Mesendoderm (in vitro differentiated cells): Measurements from ENCODE around the gene SLC13A3.

Source experiments
- DNase-seq: peaks from one replicate; pipeline ENCODE4 v3.0.0; 2013
- H2AK5ac ChIP-seq: 2 replicates; pipeline ENCODE4 v1.6.1; 2013; ENCODE audit warnings: low read length, inconsistent platforms
- H2BK120ac ChIP-seq: 2 replicates; pipeline ENCODE4 v1.6.1; 2013; ENCODE audit warnings: low read depth, mild to moderate bottlenecking, low read length, moderate library complexity, mixed read lengths
- H2BK15ac ChIP-seq: replicated peaks from 2 replicates; pipeline ENCODE4 v1.6.1; 2013; ENCODE audit warnings: low read depth, mild to moderate bottlenecking, moderate library complexity
- H2BK5ac ChIP-seq: 2 replicates; pipeline ENCODE4 v1.6.1; 2013; ENCODE audit warnings: low read length, inconsistent platforms
- H3K18ac ChIP-seq: 2 replicates; pipeline ENCODE4 v1.6.1; 2013; ENCODE audit warnings: mild to moderate bottlenecking, low read length, mixed read lengths
- H3K23ac ChIP-seq: one replicate; pipeline ENCODE4 v1.6.1; 2013; ENCODE audit warnings: low read length
- H3K27ac ChIP-seq: 2 replicates; pipeline ENCODE4 v1.5.1; 2013; ENCODE audit warnings: low read depth, mild to moderate bottlenecking, inconsistent platforms, low read length, moderate library complexity
- H3K27me3 ChIP-seq: 2 replicates; pipeline ENCODE4 v1.6.1; 2013; ENCODE audit warnings: low read length, control low read depth, mild to moderate bottlenecking, inconsistent platforms; ENCODE audit not compliant: insufficient read depth, poor library complexity
- H3K36me3 ChIP-seq: 2 replicates; pipeline ENCODE4 v1.6.1; 2013; ENCODE audit warnings: low read length, inconsistent platforms; ENCODE audit not compliant: control insufficient read depth, insufficient read depth
- H3K4ac ChIP-seq: one replicate; pipeline ENCODE4 v1.6.1; 2013; ENCODE audit warnings: low read depth, mild to moderate bottlenecking, low read length, moderate library complexity
- H3K4me1 ChIP-seq: 2 replicates; pipeline ENCODE4 v1.6.1; 2013; ENCODE audit warnings: low read depth, low read length, inconsistent platforms; ENCODE audit not compliant: control insufficient read depth
- H3K4me2 ChIP-seq: 2 replicates; pipeline ENCODE4 v1.6.1; 2013; ENCODE audit warnings: low read length
- H3K4me3 ChIP-seq: 2 replicates; pipeline ENCODE4 v1.5.1; 2013; ENCODE audit warnings: mild to moderate bottlenecking, low read length
- H3K56ac ChIP-seq: one replicate; pipeline ENCODE4 v1.6.1; 2013; ENCODE audit warnings: low read length
- H3K79me1 ChIP-seq: 2 replicates; pipeline ENCODE4 v1.6.1; 2013; ENCODE audit warnings: low read length, inconsistent platforms
- H3K79me2 ChIP-seq: 2 replicates; pipeline ENCODE4 v1.6.1; 2013; ENCODE audit warnings: mild to moderate bottlenecking, low read length; ENCODE audit not compliant: control insufficient read depth, insufficient read depth
- H3K9ac ChIP-seq: 2 replicates; pipeline ENCODE4 v1.6.1; 2013; ENCODE audit warnings: low read length, inconsistent platforms
- H4K5ac ChIP-seq: one replicate; pipeline ENCODE4 v1.6.1; 2013; ENCODE audit warnings: low read length
- H4K8ac ChIP-seq: one replicate; pipeline ENCODE4 v1.6.1; 2013; ENCODE audit warnings: low read depth, mild to moderate bottlenecking, control low read depth, low read length, moderate library complexity
- WGBS: extraction: QIAGEN DNeasy Blood & Tissue Kit; methylation state at CpG from one replicate; pipeline ENCODE4 v1.1.7; 2013; ENCODE audit warnings: low lambda C conversion rate, missing lambda C conversion rate; ENCODE audit not compliant: insufficient coverage; ENCODE audit errors: extremely low coverage; 5-methylcytosine and 5-hydroxymethylcytosine counted together

Gene SLC13A3

DNA sequence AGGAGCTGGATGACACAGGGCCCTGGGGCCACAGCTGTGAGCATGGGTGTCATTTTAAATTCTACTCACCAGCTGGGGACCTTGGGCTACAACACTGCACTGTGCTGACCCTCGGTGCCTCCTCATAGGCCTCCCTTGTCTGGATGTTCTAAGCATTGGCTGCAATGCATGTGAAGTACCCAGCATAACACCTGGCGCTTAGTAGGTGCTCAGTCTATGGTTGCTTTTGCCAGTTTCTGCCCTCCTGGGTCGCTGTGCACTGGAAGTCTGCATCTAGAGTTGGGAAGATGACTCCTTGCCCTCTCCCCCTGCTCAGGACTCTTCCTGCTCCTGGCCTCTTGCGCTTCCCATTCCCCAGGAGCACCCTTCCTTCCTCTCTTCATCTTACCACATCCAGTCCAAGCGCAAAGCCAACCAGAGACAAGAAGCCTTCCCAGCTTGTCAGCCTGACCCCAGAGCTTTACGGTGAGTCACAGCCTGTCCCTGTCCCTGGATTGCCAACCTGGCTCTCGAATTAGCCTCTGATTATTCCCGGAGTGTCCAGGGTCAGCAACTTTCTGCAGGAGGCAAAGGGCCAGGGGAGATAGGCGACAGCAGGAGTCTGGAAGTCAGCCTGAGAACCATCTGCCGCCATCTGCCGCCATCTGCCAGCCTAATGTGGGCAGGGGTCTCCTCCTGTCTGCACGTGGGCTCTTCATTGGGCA lies 8.8 kb downstream of the SLC13A3 start:
- H3K56ac ChIP-seq: no peak overlapping the region
- no peak overlapping the region for H2BK15ac ChIP-seq
- whole genome bisulfite sequencing: no CpG with 5 or more reads among the region's 12 CpGs
- H3K18ac ChIP-seq: no peak overlapping the region
- peaks cover 1% of the 10 kb centered on the region for H3K27me3 ChIP-seq
- H3K4me1 ChIP-seq: no peaks in the 10 kb centered on the region
- H4K8ac ChIP-seq: no peak overlapping the region
- H3K36me3 ChIP-seq: no peaks in the 10 kb centered on the region
- no peak overlapping the region for H3K27ac ChIP-seq
- no peak overlapping the region for H2AK5ac ChIP-seq
- H4K5ac ChIP-seq: no peak overlapping the region
- no peak overlapping the region for H3K4ac ChIP-seq
- H3K23ac ChIP-seq: no peak overlapping the region
- no peak overlapping the region for H3K4me3 ChIP-seq
- no peak overlapping the region for H2BK120ac ChIP-seq
- no peaks in the 10 kb centered on the region for H3K79me2 ChIP-seq
- no peaks in the 10 kb centered on the region for H3K79me1 ChIP-seq
- no peak overlapping the region for H2BK5ac ChIP-seq
- DNase-seq: no peak
- H3K4me2 ChIP-seq: no peak overlapping the region
- H3K9ac ChIP-seq: no peak overlapping the region

DNA sequence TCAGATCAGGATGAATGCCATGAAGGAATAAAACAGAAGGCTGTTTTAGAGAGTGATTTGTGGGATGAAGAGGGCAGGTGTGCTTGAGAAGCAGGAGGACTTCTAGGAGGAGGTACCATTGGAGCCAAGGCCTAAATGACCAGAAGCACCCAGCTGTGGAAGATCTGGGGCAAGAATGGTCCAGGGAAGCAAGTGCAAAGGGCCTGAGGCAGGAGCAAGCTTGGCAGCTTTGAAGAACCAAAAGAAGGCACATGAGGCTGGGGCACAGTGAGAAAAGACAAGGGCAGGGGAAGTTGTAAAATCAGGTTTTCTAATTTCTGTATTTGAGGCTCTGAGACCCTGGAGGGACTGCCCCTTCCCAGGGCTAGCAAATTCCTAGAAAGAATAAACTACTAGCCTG lies 9.8 kb downstream of the SLC13A3 start:
- Histone ChIP-seq H2BK15ac (no peak overlapping the region), H3K79me1 (no peaks in the 10 kb centered on the region), H3K4me1 (no peaks in the 10 kb centered on the region), H3K9ac (no peak overlapping the region), H3K4ac (no peak overlapping the region), H2AK5ac (no peak overlapping the region), H3K27me3 (peaks cover 2% of the 10 kb centered on the region), H3K4me3 (no peak overlapping the region), H3K18ac (no peak overlapping the region), H2BK120ac (no peak overlapping the region), H3K56ac (no peak overlapping the region), H4K8ac (no peak overlapping the region), H3K79me2 (no peaks in the 10 kb centered on the region), H3K36me3 (no peaks in the 10 kb centered on the region), H3K27ac (no peak overlapping the region), H3K4me2 (no peak overlapping the region), H2BK5ac (no peak overlapping the region), H4K5ac (no peak overlapping the region), H3K23ac (no peak overlapping the region)
- no peak for DNase-seq

DNA sequence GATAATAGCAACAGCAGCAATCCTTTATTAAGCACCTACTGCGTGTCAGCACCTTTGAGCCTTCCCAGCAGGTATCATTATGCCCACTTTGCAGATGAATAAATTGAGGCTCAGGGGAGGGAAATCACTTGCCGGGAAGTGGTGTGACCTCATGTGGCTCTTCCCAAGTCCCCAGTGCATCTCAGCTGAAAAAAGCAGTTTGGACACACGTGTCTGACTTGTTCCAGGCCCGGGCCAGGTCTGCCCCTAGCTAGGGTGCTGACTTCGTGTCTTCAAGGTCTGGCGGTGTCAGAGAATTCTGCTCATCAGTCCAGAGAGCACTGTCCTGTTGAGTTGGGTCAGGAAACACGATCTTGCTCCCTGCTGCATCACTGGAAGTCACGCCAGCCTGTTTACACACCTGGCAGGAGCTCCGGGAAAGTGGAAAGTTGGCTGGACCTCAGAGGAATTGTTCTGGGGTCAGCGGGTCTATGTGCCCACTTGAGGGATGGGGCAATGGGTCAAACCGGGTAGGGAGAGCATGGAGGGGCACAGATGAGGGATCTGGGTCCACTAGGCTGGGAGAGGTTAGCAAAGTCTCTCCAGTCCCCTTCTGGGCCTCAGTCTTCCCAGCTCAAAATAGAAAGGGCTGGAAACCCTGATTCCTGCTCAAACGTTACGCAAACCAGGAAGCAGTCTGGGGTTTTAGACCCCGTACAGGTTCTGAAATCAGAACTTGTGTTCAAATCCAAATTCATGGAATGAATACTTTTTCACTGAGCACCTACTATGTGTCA lies 10.5 kb downstream of the SLC13A3 start:
- Histone ChIP-seq H3K36me3 (no peaks in the 10 kb centered on the region), H3K27me3 (peaks cover 2% of the 10 kb centered on the region), H3K23ac (no peak overlapping the region), H3K9ac (no peak overlapping the region), H3K79me2 (no peaks in the 10 kb centered on the region), H4K8ac (no peak overlapping the region), H3K4me2 (no peak overlapping the region), H3K4me1 (no peaks in the 10 kb centered on the region), H2BK15ac (no peak overlapping the region), H2BK120ac (no peak overlapping the region), H2AK5ac (no peak overlapping the region), H4K5ac (no peak overlapping the region), H3K79me1 (no peaks in the 10 kb centered on the region), H3K56ac (no peak overlapping the region), H2BK5ac (no peak overlapping the region), H3K18ac (no peak overlapping the region), H3K4me3 (no peak overlapping the region), H3K27ac (no peak overlapping the region), H3K4ac (no peak overlapping the region)
- DNase-seq: no peak
- no CpG with 5 or more reads among the region's 14 CpGs for WGBS

GRCh38 chr20:46640044-46640443 lies 11.2 kb downstream of the SLC13A3 start:
- Histone ChIP-seq H4K5ac (no peak overlapping the region), H3K4me2 (no peak overlapping the region), H2BK15ac (no peak overlapping the region), H3K79me1 (no peaks in the 10 kb centered on the region), H3K9ac (no peak overlapping the region), H2AK5ac (no peak overlapping the region), H3K36me3 (no peaks in the 10 kb centered on the region), H3K27ac (no peak overlapping the region), H3K27me3 (peaks cover 2% of the 10 kb centered on the region), H3K4me1 (no peaks in the 10 kb centered on the region), H3K79me2 (no peaks in the 10 kb centered on the region), H3K18ac (no peak overlapping the region), H3K4ac (no peak overlapping the region), H4K8ac (no peak overlapping the region), H3K56ac (no peak overlapping the region), H3K23ac (no peak overlapping the region), H2BK120ac (no peak overlapping the region), H3K4me3 (no peak overlapping the region), H2BK5ac (no peak overlapping the region)
- DNase-seq: peak; percentile 25
- no CpG with 5 or more reads among the region's 6 CpGs for WGBS

GRCh38 chr20:46639587-46639986 lies 11.7 kb downstream of the SLC13A3 start:
- H3K27me3 ChIP-seq: peaks cover 2% of the 10 kb centered on the region

More at GRCh38 chr20:46639587-46639986, 11.7 kb downstream of the SLC13A3 start:
- H2AK5ac ChIP-seq: no peak overlapping the region
- no peak overlapping the region for H4K5ac ChIP-seq
- H3K79me2 ChIP-seq: no peaks in the 10 kb centered on the region
- no peak overlapping the region for H3K27ac ChIP-seq
- no peak overlapping the region for H3K4me2 ChIP-seq
- no peaks in the 10 kb centered on the region for H3K79me1 ChIP-seq
- H4K8ac ChIP-seq: no peak overlapping the region
- no peak overlapping the region for H3K23ac ChIP-seq
- no CpG with 5 or more reads among the region's 3 CpGs for WGBS
- H2BK15ac ChIP-seq: no peak overlapping the region
- no peak overlapping the region for H3K56ac ChIP-seq
- H3K18ac ChIP-seq: no peak overlapping the region
- H3K4me1 ChIP-seq: no peaks in the 10 kb centered on the region
- H3K36me3 ChIP-seq: no peaks in the 10 kb centered on the region
- no peak overlapping the region for H2BK120ac ChIP-seq
- no peak overlapping the region for H3K4me3 ChIP-seq
- H3K9ac ChIP-seq: no peak overlapping the region
- no peak overlapping the region for H3K4ac ChIP-seq
- no peak for DNase-seq
- no peak overlapping the region for H2BK5ac ChIP-seq
